Ascending aorta (tissue), 2 donors: ENCODE data around the gene RASSF8. TPM values are rescaled to one million over a fixed set of nuclear protein-coding genes. Genes with fewer than 3 reads are reported as not detected.

Experiments
- DNase-seq, 2 donors: peaks; one replicate each; pipeline ENCODE4 v3.0.0-alpha.2; 2019; ENCODE audit warnings: low spot score in 2 of 2
- H3K27ac ChIP-seq, 2 donors: fragments of 200-600 bp; sonication (generic); one replicate each; pipeline ENCODE4 v1.5.1; 2016 to 2017; ENCODE audit warnings: mild to moderate bottlenecking in 1 of 2
- H3K27me3 ChIP-seq: fragments of 200-600 bp; sonication (generic); one replicate; pipeline ENCODE4 v1.5.1; 2017
- H3K36me3 ChIP-seq, 2 donors: fragments of 200-600 bp; sonication (generic); one replicate each; pipeline ENCODE4 v1.5.1; 2016
- H3K4me1 ChIP-seq, 2 donors: fragments of 200-600 bp; sonication (generic); one replicate each; pipeline ENCODE4 v1.5.1; 2016 to 2017; ENCODE audit warnings: mild to moderate bottlenecking in 1 of 2
- H3K4me3 ChIP-seq, 2 donors: fragments of 200-600 bp; sonication (generic); one replicate each; pipeline ENCODE4 v1.5.1; 2016 to 2017; ENCODE audit warnings: mild to moderate bottlenecking in 1 of 2
- H3K9me3 ChIP-seq, 2 donors: fragments of 200-600 bp; sonication (generic); one replicate each; pipeline ENCODE4 v1.5.1; 2016
- CTCF ChIP-seq, 3 experiments: fragments of 200-600 bp in 2 of 3; fragments of 450-650 bp in 1 of 3; sonication (generic) in 2 of 3; IDR thresholded peaks; one replicate each; pipeline ENCODE4 v1.5.1; 2016 to 2019; ENCODE audit warnings: antibody characterized with exemption in 3 of 3, mild to moderate bottlenecking in 1 of 3, moderate library complexity in 1 of 3
- intact Hi-C: fragments of 100-400 bp; cut with DNase I; formaldehyde crosslinking; loops from one replicate; pipeline ENCODE4 v1.15.1; 2023
- total RNA-seq: library from RNA; depleted of rRNA; stranded (reverse); fragments of >200 nt; gene quantifications from one replicate; pipeline ENCODE4 v1.1.0, GENCODE V29; 2016

RASSF8 gene
- total RNA-seq, 1 donor from 2014 or later: 92.1 TPM

- Histone ChIP-seq H3K9me3 (no peaks in the 10 kb centered on the region), H3K4me3 (peak within 1 kb of the TSS; percentile 77 to 82), H3K27me3 (no peaks in the 10 kb centered on the region), H3K4me1 (peaks cover 0 to 21% of the 10 kb centered on the region in 2 donors), H3K27ac (peak within 1 kb of the TSS; percentile 96 to 98), H3K36me3 (no peaks in the 10 kb centered on the region)
- TF ChIP-seq CTCF (IDR thresholded peaks at IDR 0.05): no peak
- peak; percentile 60 to 87 for DNase-seq
- intact Hi-C loops: loop anchor here (5.0 kb wide), 3 partner anchors 163 to 708 kb away; partner anchors contain the start of gene ITPR2
Observed at GRCh38 chr12:26124446-26125399, 166.2 kb downstream of the RASSF8 start, which contains the start of gene BHLHE41. BHLHE41 (minus strand) TSS chr12:26125037; CDS start chr12:26124779, 258 bp downstream.

DNA sequence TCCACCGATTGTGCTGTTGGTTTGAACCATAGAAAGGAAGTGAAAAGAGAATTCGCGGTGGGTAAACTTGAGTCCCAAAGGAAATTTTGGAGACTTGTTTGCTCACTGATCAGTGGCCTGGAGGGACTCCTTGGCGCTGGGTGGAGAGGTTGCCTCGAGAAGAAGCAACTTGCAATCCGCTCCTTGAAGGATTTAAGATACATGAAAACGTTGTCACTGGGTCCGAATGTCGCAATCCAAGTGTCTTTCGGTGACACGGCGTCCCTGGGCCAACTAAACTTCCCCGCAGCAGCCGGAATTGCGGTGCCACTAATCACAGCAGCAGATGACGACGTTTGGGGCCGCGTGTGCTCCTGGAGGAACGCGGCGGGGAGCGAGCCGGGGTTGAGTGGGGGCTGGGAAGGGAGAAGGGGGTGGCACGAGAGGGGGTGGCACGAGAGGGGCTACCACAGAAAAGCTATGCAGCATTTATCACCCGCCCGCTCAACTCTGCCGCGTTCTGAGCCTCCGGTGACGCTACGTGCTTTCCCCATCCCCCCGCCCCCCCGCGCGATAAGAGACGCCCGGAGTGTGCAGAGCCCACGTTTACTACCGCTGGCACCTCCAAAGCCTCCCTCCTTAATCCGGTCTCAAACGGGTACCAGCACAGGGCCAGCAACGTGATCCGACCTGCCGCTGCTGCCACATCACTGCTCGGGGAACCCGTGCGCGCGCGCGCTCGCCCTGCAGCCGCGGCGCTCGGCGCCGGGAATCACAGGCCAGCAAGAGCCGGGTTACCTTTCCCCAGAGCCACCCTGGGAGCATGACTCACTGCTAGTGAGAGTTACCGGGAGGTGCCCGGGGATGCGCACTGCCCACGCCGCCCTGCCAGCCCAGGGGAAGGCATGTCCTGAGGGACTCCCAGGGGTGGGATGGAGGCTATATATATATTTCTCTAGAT is 167.2 kb downstream of the RASSF8 start:
- peak overlapping the region; percentile 96 to 97 for H3K27ac ChIP-seq
- intact Hi-C loops: loop anchor here (1.0 to 5.0 kb wide), 4 partner anchors 28 to 162 kb away; partner anchors contain the start of gene SSPN
- DNase-seq: peak; percentile 65 to 92
- H3K4me3 ChIP-seq: peak overlapping the region; percentile 77 to 82
- no peaks in the 10 kb centered on the region for H3K27me3 ChIP-seq
- H3K9me3 ChIP-seq: no peaks in the 10 kb centered on the region
- TF ChIP-seq CTCF (IDR thresholded peaks at IDR 0.05): no peak
- no peaks in the 10 kb centered on the region for H3K36me3 ChIP-seq
- peaks cover 0 to 16% of the 10 kb centered on the region in 2 donors for H3K4me1 ChIP-seq

GRCh38 chr12:26126340-26127284 is 168.1 kb downstream of the RASSF8 start:
- peak in 1 of 3 experiments; percentile 11 for TF ChIP-seq CTCF (IDR thresholded peaks at IDR 0.05)
- no peaks in the 10 kb centered on the region for H3K9me3 ChIP-seq
- peaks cover 0 to 12% of the 10 kb centered on the region in 2 donors for H3K4me1 ChIP-seq
- H3K27me3 ChIP-seq: no peaks in the 10 kb centered on the region
- H3K36me3 ChIP-seq: no peaks in the 10 kb centered on the region
- peak overlapping the region; percentile 77 to 82 for H3K4me3 ChIP-seq
- DNase-seq: peak; percentile 60 to 93
- intact Hi-C loops: loop anchor here (1.0 to 5.0 kb wide), 4 partner anchors 27 to 161 kb away; partner anchors contain the start of gene SSPN
- H3K27ac ChIP-seq: peak overlapping the region; percentile 96 to 97

DNA sequence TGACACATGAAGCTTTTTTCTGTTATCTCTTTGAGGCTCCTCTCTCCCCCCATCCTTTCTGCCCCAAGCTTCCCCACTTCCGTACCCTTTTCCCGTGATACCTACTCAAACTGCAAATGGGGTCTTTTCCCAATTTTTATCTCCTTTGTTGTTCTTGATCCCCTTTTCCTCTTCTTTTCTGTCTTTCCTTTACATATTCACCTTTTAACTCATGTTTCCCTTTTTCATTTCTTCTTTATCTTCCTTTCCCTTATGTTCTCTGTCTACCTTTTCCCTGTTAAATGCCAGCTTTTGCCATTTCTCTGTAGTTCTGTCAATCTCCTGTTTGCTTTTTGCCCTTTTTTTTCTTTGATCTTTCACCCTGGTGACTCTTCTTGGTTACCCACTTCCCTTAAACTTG is 168.9 kb downstream of the RASSF8 start:
- H3K27ac ChIP-seq: peak overlapping the region in 1 of 2 donors; percentile 96
- no peaks in the 10 kb centered on the region for H3K27me3 ChIP-seq
- DNase-seq: no peak
- no peak for TF ChIP-seq CTCF (IDR thresholded peaks at IDR 0.05)
- intact Hi-C loops: loop anchor here (2.0 to 5.0 kb wide), 2 partner anchors 147 to 160 kb away; no protein-coding TSS in a partner anchor
- no peaks in the 10 kb centered on the region for H3K36me3 ChIP-seq
- no peak overlapping the region for H3K4me3 ChIP-seq
- H3K4me1 ChIP-seq: peaks cover 0 to 9% of the 10 kb centered on the region in 2 donors
- H3K9me3 ChIP-seq: no peaks in the 10 kb centered on the region
